Stimulated activated CD4-positive, alpha-beta T cell treated with anti-CD3 and anti-CD28 coated beads, Interleukin-1b, Interleukin-23, amount 100 ng/mL, for 24 hours (primary cell): Measurements from ENCODE around the gene OR2AT4.

ENCODE experiments used
- DNase-seq, 4 experiments: peaks; one replicate each; pipeline ENCODE4 v3.0.0-alpha.2; 2020; ENCODE audit warnings: low read depth in 4 of 4, low spot score in 1 of 4

The OR2AT4 gene

GRCh38 chr11:75031771-75032549, 64.7 kb downstream of the OR2AT4 start:
- DNase-seq, result peak; percentile 44 to 58 (median 51)
